K562 (cell line): ENCODE data around the gene TNIK. TPM values are rescaled to one million over a fixed set of nuclear protein-coding genes. Genes with fewer than 3 reads are reported as not detected.

ENCODE experiments used
- ATAC-seq: fragments of 200-7000 bp; cut with Tn5 transposase; 3 replicates; pipeline ENCODE4 v1.9.1; 2020; ENCODE audit warnings: moderate library complexity
- BruUV-seq: library from RNA; stranded (reverse); fragments of 400-500 nt; replicated peaks from 2 replicates; lab custom pipeline; 2021; lab: Mats Ljungman, UMichigan
- CTCF ChIA-PET: fragments of 300-600 bp; formaldehyde crosslinking; extraction: SDS; loops from one replicate; lab custom pipeline; 2021; ENCODE audit warnings: low intra/inter-chr PET ratio; lab: Yijun Ruan, JAX
- POLR2A ChIA-PET: fragments of 300-600, 350-650 bp; sonication (Branson Sonifier 250); formaldehyde crosslinking; extraction: SDS; loops from one replicate; lab custom pipeline; 2021; ENCODE audit warnings: antibody characterized with exemption, inconsistent platforms; lab: Yijun Ruan, JAX
- DNase-seq, 4 experiments: peaks; one replicate each; pipeline versions ENCODE4 v3.0.0 to v3.0.0-alpha.2; 2011 to 2018; ENCODE audit warnings: low spot score in 3 of 4, mixed read lengths in 3 of 4; ENCODE audit errors: extremely low read depth in 1 of 4
- FAIRE-seq: peaks from 2 replicates; lab custom pipeline; 2011; peaks lifted over from hg19 to GRCh38; lab: Jason Lieb, UNC
- H2AFZ ChIP-seq: 2 replicates; pipeline ENCODE4 v1.6.0; 2011; ENCODE audit warnings: low read depth, low read length, control low read depth, inconsistent platforms
- H3K27ac ChIP-seq: fragments of 200-600 bp; 3 replicates; pipeline ENCODE4 v1.8.0; 2011; ENCODE audit warnings: low read depth, mild to moderate bottlenecking, control low read depth, inconsistent platforms, low read length, moderate library complexity, mixed read lengths; ENCODE audit errors: extremely low read depth
- H3K27me3 ChIP-seq, 2 experiments: fragments of 300-600 bp in 1 of 2; 2 replicates in 1 of 2; 3 replicates in 1 of 2; pipeline versions ENCODE4 v1.6.0 to v1.8.0; 2011; ENCODE audit warnings: inconsistent platforms in 2 of 2, low read length in 2 of 2, mild to moderate bottlenecking in 1 of 2, mixed read lengths in 1 of 2, moderate library complexity in 1 of 2; ENCODE audit not compliant: control insufficient read depth in 2 of 2, insufficient read depth in 2 of 2
- H3K36me3 ChIP-seq: fragments of 300-600 bp; 3 replicates; pipeline ENCODE4 v1.8.0; 2011; ENCODE audit warnings: mild to moderate bottlenecking, low read length, inconsistent platforms; ENCODE audit not compliant: control insufficient read depth, insufficient read depth
- H3K4me1 ChIP-seq, 2 experiments: fragments of 200-600 bp in 1 of 2; replicated peaks in 1 of 2; 2 replicates in 1 of 2; 3 replicates in 1 of 2; pipeline versions ENCODE4 v1.5.1 to v1.8.0; 2011; ENCODE audit warnings: inconsistent platforms in 2 of 2, low read length in 2 of 2, mild to moderate bottlenecking in 1 of 2, mixed read lengths in 1 of 2, moderate library complexity in 1 of 2; ENCODE audit not compliant: control insufficient read depth in 2 of 2, insufficient read depth in 2 of 2
- H3K4me2 ChIP-seq: 2 replicates; pipeline ENCODE4 v1.6.1; 2011; ENCODE audit warnings: low read length, control low read depth, inconsistent platforms, mixed read lengths; ENCODE audit not compliant: insufficient read depth
- H3K4me3 ChIP-seq: fragments of 200-600 bp; sonication (generic), shearing (Covaris generic); 2 replicates; pipeline ENCODE4 v1.5.1; 2016; ENCODE audit warnings: control low read depth, inconsistent platforms
- H3K79me2 ChIP-seq: fragments of 200-600 bp; 3 replicates; pipeline ENCODE4 v1.8.0; 2011; ENCODE audit warnings: low read length, inconsistent platforms; ENCODE audit not compliant: control insufficient read depth, insufficient read depth
- H3K9ac ChIP-seq, 2 experiments: 2 replicates each; pipeline versions ENCODE4 v1.6.0 to v1.6.1; 2011; ENCODE audit warnings: low read depth in 2 of 2, low read length in 2 of 2, control low read depth in 1 of 2, inconsistent platforms in 1 of 2, mild to moderate bottlenecking in 1 of 2, mixed read lengths in 1 of 2; ENCODE audit not compliant: insufficient read depth in 1 of 2
- H3K9me1 ChIP-seq: one replicate; pipeline ENCODE4 v1.6.0; 2011; ENCODE audit warnings: inconsistent platforms, mild to moderate bottlenecking, low read length, moderate library complexity; ENCODE audit not compliant: control insufficient read depth, insufficient read depth
- H3K9me3 ChIP-seq: replicated peaks from 2 replicates; pipeline ENCODE4 v1.5.1; 2011; ENCODE audit warnings: low read depth, low read length, inconsistent platforms; ENCODE audit not compliant: control insufficient read depth, insufficient read depth
- H4K20me1 ChIP-seq: replicated peaks from 2 replicates; pipeline ENCODE4 v1.6.1; 2011; ENCODE audit warnings: low read length, inconsistent platforms, mixed read lengths; ENCODE audit not compliant: control insufficient read depth, insufficient read depth
- CTCF ChIP-seq, 3 experiments: IDR thresholded peaks in 2 of 3; conservative IDR thresholded peaks in 1 of 3; 2 replicates each; pipeline ENCODE4 v1.5.1; 2011 to 2012; ENCODE audit warnings: low read length in 3 of 3, mild to moderate bottlenecking in 3 of 3, control low read depth in 2 of 3, improper control_type of control experiment in 1 of 3, inconsistent platforms in 1 of 3, low read depth in 1 of 3, mixed read lengths in 1 of 3, moderate library complexity in 1 of 3; ENCODE audit not compliant: insufficient read depth in 2 of 3
- FIP1L1 ChIP-seq: fragments of 200-400 bp; formaldehyde crosslinking; IDR thresholded peaks from 2 replicates; pipeline ENCODE4 v1.6.1; 2018; ENCODE audit warnings: mild to moderate bottlenecking, low read depth, low read length; ENCODE audit not compliant: poor library complexity, severe bottlenecking
- SRSF1 ChIP-seq: fragments of 200-400 bp; formaldehyde crosslinking; IDR thresholded peaks from 2 replicates; pipeline ENCODE4 v1.6.1; 2017; ENCODE audit warnings: mild to moderate bottlenecking, low read depth, low read length, moderate library complexity
- USF2 ChIP-seq: sonication (generic); formaldehyde crosslinking; IDR thresholded peaks from 2 replicates; pipeline ENCODE4 v1.5.0; 2020; ENCODE audit warnings: missing genetic modification reagents
- ZFP36 ChIP-seq: fragments of 150-350 bp; IDR thresholded peaks from 2 replicates; pipeline ENCODE4 v1.6.1; 2018; ENCODE audit warnings: low read length, low read depth; ENCODE audit not compliant: partially characterized antibody
- WGBS: fragments of 100-300 bp; shearing (Covaris generic); methylation state at CpG from one replicate; pipeline ENCODE4 v1.1.6; 2016; ENCODE audit warnings: low coverage, mixed read lengths; ENCODE audit not compliant: insufficient coverage; ENCODE audit errors: missing lambda C conversion rate; 5-methylcytosine and 5-hydroxymethylcytosine counted together
- in situ Hi-C: fragments of 300-500 bp; cut with MboI; formaldehyde crosslinking; loops from 4 replicates; pipeline ENCODE4 v1.15.0; 2018; ENCODE audit warnings: inconsistent platforms, mixed read lengths
- intact Hi-C: fragments of 100-400 bp; cut with micrococcal nuclease; formaldehyde crosslinking; loops from 2 replicates; pipeline ENCODE4 v1.14.2; 2022
- polyA plus RNA-seq, 8 experiments: library from polyadenylated mRNA; depleted of rRNA in 4 of 8; stranded (reverse) in 5 of 8; unstranded in 3 of 8; fragments of >200 nt; fragmentation: Nextera tagmentation in 2 of 8; fragmentation: Illumina TruSeq in 1 of 8; extraction: Ambion mirVana in 2 of 8; extraction: Trizol in 1 of 8; gene quantifications; 2 replicates each; pipeline versions ENCODE4 v1.2.1 to v1.2.3, GENCODE V29; 2011 to 2014; ENCODE audit warnings: inconsistent platforms in 1 of 8, missing spikeins in 1 of 8
- total RNA-seq, 7 experiments: library from RNA; depleted of rRNA in 6 of 7; stranded (reverse); fragments of >200 nt in 6 of 7; fragmentation: Illumina TruSeq in 2 of 7; extraction: Trizol in 2 of 7; gene quantifications; 2 replicates each; pipeline versions ENCODE4 v1.2.1 to v1.2.3, GENCODE V29; 2011 to 2021; ENCODE audit warnings: low replicate concordance in 1 of 7

TNIK gene
- total and polyA plus RNA-seq, 9 of the 15 experiments (the other 6 are each of a cell fraction or from before 2014, with no cell fraction given) = 6.6 to 39.0 (median 24.7) TPM

GRCh38 chr3:171115667-171116066 is 344.5 kb downstream of the TNIK start:
- 94% methylated on average over 2 of the region's 2 CpGs for WGBS
- H3K27ac ChIP-seq = no peak overlapping the region
- no peak for DNase-seq
- no peak for FAIRE-seq
- H3K9ac ChIP-seq = no peak overlapping the region
- no peaks in the 10 kb centered on the region for H3K9me3 ChIP-seq
- no TSS peak for BruUV-seq
- H3K27me3 ChIP-seq = no peaks in the 10 kb centered on the region
- no peak overlapping the region for H3K4me3 ChIP-seq
- no peak for TF ChIP-seq ZFP36
- ChIA-PET POLR2A (interaction anchor here (0.5 kb wide), 1 partner anchor 18 kb away, joined by 3 read pairs; no protein-coding TSS in a partner anchor), CTCF (no interaction called here)
- H2AFZ ChIP-seq = no peak overlapping the region
- H3K79me2 ChIP-seq = no peaks in the 10 kb centered on the region
- H3K36me3 ChIP-seq = peaks cover 19% of the 10 kb centered on the region
- ATAC-seq = no peak
- in situ Hi-C loops = no loop called here
- no peaks in the 10 kb centered on the region for H3K4me1 ChIP-seq
- no peaks in the 10 kb centered on the region for H4K20me1 ChIP-seq
- no peak overlapping the region for H3K4me2 ChIP-seq
- intact Hi-C loops = no loop called here
- no peaks in the 10 kb centered on the region for H3K9me1 ChIP-seq

GRCh38 chr3:171113716-171114115 is 346.5 kb downstream of the TNIK start:
- peak; percentile 87 for ATAC-seq
- Histone ChIP-seq H3K9ac (no peak overlapping the region), H3K27me3 (no peaks in the 10 kb centered on the region), H3K79me2 (no peaks in the 10 kb centered on the region), H3K36me3 (peaks cover 24% of the 10 kb centered on the region), H3K27ac (no peak overlapping the region), H3K4me1 (no peaks in the 10 kb centered on the region), H3K9me3 (no peaks in the 10 kb centered on the region), H3K4me3 (no peak overlapping the region), H3K4me2 (no peak overlapping the region), H4K20me1 (no peaks in the 10 kb centered on the region), H2AFZ (no peak overlapping the region), H3K9me1 (no peaks in the 10 kb centered on the region)
- in situ Hi-C loops = no loop called here
- peak in 2 of 4 experiments; percentile 12 to 17 for DNase-seq
- CTCF ChIA-PET = no interaction called here
- WGBS = 79% methylated on average over 3 of the region's 3 CpGs
- FAIRE-seq = no peak
- POLR2A ChIA-PET = interaction anchor here (0.6 kb wide), 1 partner anchor 703 kb away, joined by 3 read pairs; no protein-coding TSS in a partner anchor
- no TSS peak for BruUV-seq
- intact Hi-C loops = no loop called here
- peak; percentile 31 to 40 (median 31); a peak in 5 of 6 replicates for TF ChIP-seq CTCF (IDR thresholded peaks at IDR 0.05 in 2 of 3, conservative IDR thresholded peaks at IDR 0.05 in 1 of 3; ENCODE audit: insufficient read depth in 2 of 3, low read depth in 1 of 3, low read length in 3 of 3)
- TF ChIP-seq SRSF1 = no peak
- no peak for TF ChIP-seq FIP1L1
- TF ChIP-seq USF2 (CRISPR knock-in tag) = no peak
